ENCODE data around the gene RTN4R.

RTN4R gene

GRCh38 chr22:20213833-20214708 lies 54.0 kb downstream of the RTN4R start:
- no peak for DNase-seq (ENCODE audit: low read depth)

GRCh38 chr22:20212754-20213699 lies 55.1 kb downstream of the RTN4R start:
- no peak for DNase-seq (ENCODE audit: low read depth)

GRCh38 chr22:20211997-20212753 lies 55.9 kb downstream of the RTN4R start:
- no peak for DNase-seq (ENCODE audit: low read depth)

GRCh38 chr22:20211409-20211996 lies 56.6 kb downstream of the RTN4R start:
- no peak for DNase-seq (ENCODE audit: low read depth)

- DNase-seq (ENCODE audit: low read depth) = no peak
These were observed 57.6 kb downstream of the RTN4R start for GRCh38 chr22:20210473-20211059.

GRCh38 chr22:20209761-20210250 lies 58.3 kb downstream of the RTN4R start:
- no peak for DNase-seq (ENCODE audit: low read depth)

GRCh38 chr22:20208713-20209310 lies 59.3 kb downstream of the RTN4R start:
- DNase-seq (ENCODE audit: low read depth) = no peak

GRCh38 chr22:20207277-20208025 lies 60.7 kb downstream of the RTN4R start:
- no peak for DNase-seq (ENCODE audit: low read depth)

- DNase-seq (ENCODE audit: low read depth) = no peak
These were observed 61.4 kb downstream of the RTN4R start for GRCh38 chr22:20206709-20207215.

GRCh38 chr22:20205964-20206708 lies 62.0 kb downstream of the RTN4R start:
- peak; percentile 60 for DNase-seq (ENCODE audit: low read depth)

GRCh38 chr22:20205464-20205963 lies 62.6 kb downstream of the RTN4R start:
- DNase-seq (ENCODE audit: low read depth) = no peak

GRCh38 chr22:20204806-20205205 lies 63.3 kb downstream of the RTN4R start:
- no peak for DNase-seq (ENCODE audit: low read depth)

GRCh38 chr22:20204311-20204710 lies 63.8 kb downstream of the RTN4R start:
- no peak for DNase-seq (ENCODE audit: low read depth)

GRCh38 chr22:20203552-20204201 lies 64.4 kb downstream of the RTN4R start:
- DNase-seq (ENCODE audit: low read depth) = no peak

GRCh38 chr22:20203142-20203551 lies 65.0 kb downstream of the RTN4R start:
- no peak for DNase-seq (ENCODE audit: low read depth)

GRCh38 chr22:20201837-20202392 lies 66.2 kb downstream of the RTN4R start:
- no peak for DNase-seq (ENCODE audit: low read depth)

GRCh38 chr22:20199906-20200305 lies 68.2 kb downstream of the RTN4R start:
- DNase-seq (ENCODE audit: low read depth) = no peak

GRCh38 chr22:20199413-20199842 lies 68.7 kb downstream of the RTN4R start:
- DNase-seq (ENCODE audit: low read depth) = no peak
